Stimulated activated CD4-positive, alpha-beta T cell treated with anti-CD3 and anti-CD28 coated beads, TNF-alpha, amount 100 ng/mL, for 1 hour (primary cell): ENCODE measurements around the gene PRAF2.
A peak's percentile ranks its signal among the peaks of the same experiment; 100 is the strongest.

Source experiments
- DNase-seq, 3 donors: peaks; one replicate each; pipeline ENCODE4 v3.0.0-alpha.2; 2020; ENCODE audit warnings: low read depth in 3 of 3, low spot score in 1 of 3

Gene PRAF2

GRCh38 chrX:49043220-49043986 lies 30.4 kb downstream of the PRAF2 start, which contains the start of gene TFE3:
TFE3 (minus strand) TSS chrX:49043357; CDS start chrX:49043226, 131 bp downstream.
- DNase-seq, result peak; percentile 79 to 93 (median 90)

- DNase-seq, result no peak
Observed at GRCh38 chrX:49042581-49043219, 31.1 kb downstream of the PRAF2 start.

- no peak for DNase-seq
Observed at GRCh38 chrX:49041744-49042580, 31.8 kb downstream of the PRAF2 start.

- no peak for DNase-seq
Observed at GRCh38 chrX:49040376-49040955, 33.3 kb downstream of the PRAF2 start.

- DNase-seq, result peak in 2 of 3 donors; percentile 12 to 19
Observed at GRCh38 chrX:49039598-49040375, 34.0 kb downstream of the PRAF2 start.

GRCh38 chrX:49037883-49038475 lies 35.8 kb downstream of the PRAF2 start:
- no peak for DNase-seq

- no peak for DNase-seq
Observed at GRCh38 chrX:49030283-49030682, 43.5 kb downstream of the PRAF2 start.

GRCh38 chrX:49029876-49030275 lies 43.9 kb downstream of the PRAF2 start:
- no peak for DNase-seq
